Measurements from ENCODE around the gene KRTAP10-10.
"Not testable (repeated sequence)": the region's sequence is repeated elsewhere in the genome, so short reads cannot be mapped to it uniquely, and the experiment has no call there.

Gene KRTAP10-10

DNA sequence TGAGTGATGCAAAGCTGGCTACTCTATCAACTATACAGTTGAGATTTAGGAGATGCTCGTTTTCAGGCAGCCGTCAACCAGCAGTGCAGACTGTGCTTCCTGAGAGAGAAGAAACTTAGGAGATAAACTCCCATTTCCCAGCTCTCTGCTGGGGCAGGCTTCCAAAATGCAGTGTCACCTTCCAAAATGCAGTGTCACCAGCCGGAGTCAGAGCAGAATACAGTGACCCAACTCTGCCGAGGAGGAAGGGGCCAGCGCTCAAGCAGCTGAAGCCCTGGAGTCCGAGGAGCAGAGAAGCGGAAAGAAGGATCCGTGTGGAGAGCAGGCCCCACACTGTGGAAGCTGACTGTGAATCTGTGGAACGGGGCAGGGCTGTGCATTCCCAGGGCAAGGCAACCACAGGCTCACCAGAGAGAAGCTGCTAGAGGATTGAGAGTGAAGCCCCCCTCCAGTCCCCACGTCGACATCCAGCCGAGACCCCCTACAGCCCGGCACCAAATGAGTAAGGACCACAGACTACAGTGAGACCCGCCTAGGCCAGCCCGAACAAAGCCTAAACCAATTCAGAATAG, 45.5 kb downstream of the KRTAP10-10 start:
- Histone ChIP-seq H3K9me3 (ENCODE audit: control insufficient read depth, low read depth, low read length) (no peaks in the 10 kb centered on the region), H3K4me3 (ENCODE audit: low read length) (no peak overlapping the region), H3K9ac (ENCODE audit: low read length) (no peak overlapping the region), H3K27ac (ENCODE audit: low read length) (no peak overlapping the region), H3K4me1 (ENCODE audit: control insufficient read depth, low read depth, low read length) (peaks cover 13% of the 10 kb centered on the region), H3K27me3 (ENCODE audit: control insufficient read depth, insufficient read depth, low read length) (no peaks in the 10 kb centered on the region), H3K36me3 (ENCODE audit: control insufficient read depth, low read depth, low read length) (no peaks in the 10 kb centered on the region)

DNA sequence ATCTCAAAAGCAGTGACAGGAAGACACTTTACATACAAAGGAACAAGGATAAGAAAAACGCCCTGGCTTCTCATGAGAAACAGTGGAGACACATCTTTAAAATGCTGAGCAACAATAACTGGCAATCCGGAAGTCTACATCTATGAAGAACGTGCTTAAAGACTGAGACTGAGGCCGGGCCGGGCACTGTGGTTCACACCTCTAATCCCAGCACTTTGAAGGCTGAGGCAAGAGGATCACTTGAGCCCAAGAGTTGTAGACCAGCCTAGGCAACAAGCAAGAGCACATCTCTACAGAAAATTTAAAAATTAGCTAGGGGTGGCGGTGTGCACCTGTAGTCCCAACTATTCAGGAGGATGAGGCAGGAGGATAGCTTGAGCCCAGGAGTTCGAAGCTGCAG, 46.9 kb downstream of the KRTAP10-10 start:
- no peaks in the 10 kb centered on the region for H3K36me3 ChIP-seq (ENCODE audit: control insufficient read depth, low read depth, low read length)
- H3K27ac ChIP-seq (ENCODE audit: low read length), result no peak overlapping the region
- H3K27me3 ChIP-seq (ENCODE audit: control insufficient read depth, insufficient read depth, low read length), result no peaks in the 10 kb centered on the region
- no peaks in the 10 kb centered on the region for H3K9me3 ChIP-seq (ENCODE audit: control insufficient read depth, low read depth, low read length)
- H3K4me3 ChIP-seq (ENCODE audit: low read length), result no peak overlapping the region
- H3K9ac ChIP-seq (ENCODE audit: low read length), result no peak overlapping the region
- peaks cover 13% of the 10 kb centered on the region for H3K4me1 ChIP-seq (ENCODE audit: control insufficient read depth, low read depth, low read length)

DNA sequence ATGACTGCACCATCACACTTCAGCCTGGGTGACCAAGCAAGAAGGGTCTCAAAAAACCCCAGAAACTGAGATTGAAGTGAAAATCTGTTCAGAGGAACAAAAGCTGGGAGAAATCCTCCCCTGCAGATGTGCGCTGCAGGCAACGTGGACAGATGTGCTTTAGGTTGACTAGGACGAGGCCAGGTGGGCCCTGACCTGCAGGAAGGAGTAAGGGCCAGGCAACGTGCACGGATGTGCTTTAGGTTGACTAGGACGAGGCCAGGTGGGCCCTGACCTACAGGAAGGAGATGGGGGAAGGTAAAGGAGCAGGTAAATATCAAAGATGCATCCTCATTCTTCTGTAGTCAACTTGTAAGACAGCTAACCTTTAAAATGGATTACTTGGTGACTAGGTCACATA, 47.3 kb downstream of the KRTAP10-10 start:
- Histone ChIP-seq H3K4me3 (ENCODE audit: low read length) (no peak overlapping the region), H3K27me3 (ENCODE audit: control insufficient read depth, insufficient read depth, low read length) (no peaks in the 10 kb centered on the region), H3K9ac (ENCODE audit: low read length) (no peak overlapping the region), H3K9me3 (ENCODE audit: control insufficient read depth, low read depth, low read length) (no peaks in the 10 kb centered on the region), H3K4me1 (ENCODE audit: control insufficient read depth, low read depth, low read length) (peaks cover 13% of the 10 kb centered on the region), H3K27ac (ENCODE audit: low read length) (no peak overlapping the region), H3K36me3 (ENCODE audit: control insufficient read depth, low read depth, low read length) (no peaks in the 10 kb centered on the region)

DNA sequence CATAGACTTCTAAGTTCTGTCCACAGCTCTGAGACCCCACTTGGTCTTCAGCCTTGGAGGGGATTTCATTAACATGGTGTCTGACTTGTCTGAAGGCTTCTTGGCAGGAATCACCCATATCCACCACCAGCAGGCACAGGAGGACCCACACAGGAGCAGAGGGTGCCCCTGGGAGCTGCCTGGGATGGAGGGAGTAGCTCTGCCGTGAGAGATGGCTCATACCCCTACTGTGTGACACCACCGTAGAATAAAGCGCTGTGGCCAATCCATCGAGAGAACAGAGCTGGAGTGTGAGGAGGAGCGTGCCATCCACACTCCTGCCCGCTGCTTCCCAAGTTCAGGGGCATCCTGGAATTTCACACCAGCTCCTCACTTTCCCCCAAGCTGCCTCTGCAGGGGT, 47.9 kb downstream of the KRTAP10-10 start:
- H3K27me3 ChIP-seq (ENCODE audit: control insufficient read depth, insufficient read depth, low read length); H3K9ac ChIP-seq (ENCODE audit: low read length); H3K9me3 ChIP-seq (ENCODE audit: control insufficient read depth, low read depth, low read length); H3K27ac ChIP-seq (ENCODE audit: low read length); H3K36me3 ChIP-seq (ENCODE audit: control insufficient read depth, low read depth, low read length); H3K4me3 ChIP-seq (ENCODE audit: low read length): not testable (repeated sequence)
- peaks cover 13% of the 10 kb centered on the region for H3K4me1 ChIP-seq (ENCODE audit: control insufficient read depth, low read depth, low read length)

DNA sequence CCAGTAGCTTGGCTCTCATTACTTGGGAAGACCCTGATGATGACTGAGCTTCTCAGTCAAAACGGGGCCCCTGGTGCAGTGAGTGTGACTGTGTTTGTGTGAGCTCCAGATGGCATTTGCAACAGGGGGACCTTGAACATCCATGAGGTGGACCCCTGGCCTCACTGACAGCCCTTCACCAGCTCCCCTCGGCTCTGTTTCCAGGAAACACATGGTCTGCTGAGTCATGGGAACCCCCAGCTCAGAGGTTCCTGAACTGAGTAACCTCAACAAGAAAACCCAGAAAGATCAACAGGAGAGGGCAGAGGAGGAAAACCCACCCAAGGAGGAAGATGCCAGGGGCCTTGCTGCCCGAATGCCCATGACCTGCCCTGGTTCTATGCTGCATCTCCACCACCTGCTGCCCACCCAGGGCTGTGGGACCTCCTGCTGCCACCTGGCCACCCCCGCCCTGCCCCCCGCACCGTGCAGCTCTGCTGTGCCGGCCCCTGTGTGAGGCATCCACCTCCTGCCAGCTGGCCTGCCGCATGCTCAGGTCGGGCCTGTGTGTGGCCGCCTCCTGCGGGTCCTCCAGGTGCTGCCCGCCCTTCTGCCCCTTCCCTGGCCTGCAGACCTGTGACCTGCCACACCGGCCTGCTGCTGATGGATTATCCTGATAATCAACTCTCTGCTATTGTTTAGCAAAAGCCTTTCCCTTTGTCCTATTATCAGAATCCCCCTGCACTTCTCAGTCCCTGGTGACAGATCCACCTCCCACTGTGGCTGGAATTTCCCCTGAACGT, 49.0 kb downstream of the KRTAP10-10 start:
- Histone ChIP-seq H3K9me3 (ENCODE audit: control insufficient read depth, low read depth, low read length) (no peaks in the 10 kb centered on the region), H3K4me3 (ENCODE audit: low read length) (no peak overlapping the region), H3K36me3 (ENCODE audit: control insufficient read depth, low read depth, low read length) (no peaks in the 10 kb centered on the region), H3K27ac (ENCODE audit: low read length) (no peak overlapping the region), H3K27me3 (ENCODE audit: control insufficient read depth, insufficient read depth, low read length) (no peaks in the 10 kb centered on the region), H3K4me1 (ENCODE audit: control insufficient read depth, low read depth, low read length) (peaks cover 13% of the 10 kb centered on the region), H3K9ac (ENCODE audit: low read length) (no peak overlapping the region)

DNA sequence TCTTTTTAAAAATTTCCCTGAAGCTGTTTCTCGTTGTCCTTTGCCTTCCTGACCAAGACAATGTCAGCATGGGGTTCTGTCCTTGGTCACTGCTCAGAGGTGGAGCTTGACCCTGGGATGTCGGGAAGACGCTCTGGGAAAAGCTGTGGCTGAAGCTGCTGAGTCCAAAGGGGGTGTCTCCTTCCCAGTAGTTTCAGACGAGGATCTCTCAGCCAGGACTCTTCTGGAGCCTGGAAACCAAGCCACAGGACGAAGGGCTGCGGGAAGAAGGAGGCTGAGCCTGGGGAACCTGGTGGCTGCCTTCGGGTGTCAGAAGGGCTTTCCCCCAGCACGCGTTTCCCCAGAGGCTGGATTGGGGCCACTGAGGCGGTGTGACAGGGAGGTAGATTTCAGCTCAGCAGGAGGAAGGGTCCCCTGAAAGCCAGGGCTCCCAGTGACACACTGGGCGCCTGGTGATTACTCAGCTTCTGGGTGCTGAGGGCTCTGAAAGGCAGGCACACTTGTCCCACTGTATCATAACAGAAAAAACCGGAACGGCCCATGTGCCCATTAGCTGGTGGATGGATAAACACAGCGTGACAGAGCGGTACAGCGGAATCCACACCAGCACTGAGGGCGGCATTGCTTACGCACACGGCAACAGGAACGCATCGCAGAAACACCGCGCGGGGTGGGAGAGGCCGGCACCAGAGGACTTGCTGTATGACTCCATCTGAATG, 49.8 kb downstream of the KRTAP10-10 start:
- H3K27me3 ChIP-seq (ENCODE audit: control insufficient read depth, insufficient read depth, low read length), result no peaks in the 10 kb centered on the region
- peaks cover 13% of the 10 kb centered on the region for H3K4me1 ChIP-seq (ENCODE audit: control insufficient read depth, low read depth, low read length)
- no peak overlapping the region for H3K9ac ChIP-seq (ENCODE audit: low read length)
- no peaks in the 10 kb centered on the region for H3K36me3 ChIP-seq (ENCODE audit: control insufficient read depth, low read depth, low read length)
- no peak overlapping the region for H3K4me3 ChIP-seq (ENCODE audit: low read length)
- no peak overlapping the region for H3K27ac ChIP-seq (ENCODE audit: low read length)
- H3K9me3 ChIP-seq (ENCODE audit: control insufficient read depth, low read depth, low read length), result no peaks in the 10 kb centered on the region

DNA sequence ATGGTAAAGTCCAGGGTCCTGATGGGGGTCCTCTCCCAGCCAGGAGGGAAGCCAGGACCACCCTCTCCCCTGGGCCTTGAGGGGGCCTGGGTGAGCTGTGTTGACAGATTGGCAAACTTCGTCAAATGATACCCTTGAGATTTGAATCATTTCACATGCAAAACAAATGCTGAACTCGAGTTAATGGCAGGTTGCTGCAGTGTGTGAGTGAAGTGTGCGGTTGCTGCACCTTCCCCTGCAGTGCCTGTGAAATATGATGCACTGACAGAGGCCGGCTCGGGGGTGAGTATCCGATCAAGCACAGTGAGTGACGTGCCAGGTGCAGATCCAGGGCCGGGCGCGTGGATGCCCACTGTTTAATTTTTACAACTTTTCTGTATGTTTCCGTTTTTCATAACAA, 50.5 kb downstream of the KRTAP10-10 start:
- Histone ChIP-seq H3K36me3 (ENCODE audit: control insufficient read depth, low read depth, low read length) (no peaks in the 10 kb centered on the region), H3K4me1 (ENCODE audit: control insufficient read depth, low read depth, low read length) (peaks cover 13% of the 10 kb centered on the region), H3K4me3 (ENCODE audit: low read length) (no peak overlapping the region), H3K27me3 (ENCODE audit: control insufficient read depth, insufficient read depth, low read length) (no peaks in the 10 kb centered on the region), H3K27ac (ENCODE audit: low read length) (no peak overlapping the region), H3K9ac (ENCODE audit: low read length) (no peak overlapping the region), H3K9me3 (ENCODE audit: control insufficient read depth, low read depth, low read length) (peaks cover 4% of the 10 kb centered on the region)

Measured in iPS-18a (cell line).